SU-DHL-6 (cell line): ENCODE results near the gene RAD51B.

ENCODE experiments used
- H2AFZ ChIP-seq: fragments of 200-600 bp; sonication (generic); 2 replicates; pipeline ENCODE4 v1.6.1; 2014; ENCODE audit warnings: low read depth, mild to moderate bottlenecking, moderate library complexity, mixed read lengths, antibody characterized with exemption, low read length; ENCODE audit not compliant: severe bottlenecking
- H3F3A ChIP-seq: fragments of 200-600 bp; shearing (Covaris generic); 2 replicates; pipeline ENCODE4 v1.6.0; 2016; ENCODE audit warnings: antibody characterized with exemption, mild to moderate bottlenecking; ENCODE audit not compliant: insufficient read depth
- H3K27ac ChIP-seq: fragments of 200-600 bp; sonication (generic); 2 replicates; pipeline ENCODE4 v1.5.1; 2016; ENCODE audit warnings: low read depth, mild to moderate bottlenecking, low read length, moderate library complexity, mixed read lengths
- H3K27me3 ChIP-seq: fragments of 200-600 bp; sonication (generic), shearing (Covaris generic); 2 replicates; pipeline ENCODE4 v1.6.0; 2014; ENCODE audit warnings: mild to moderate bottlenecking, low read length
- H3K36me3 ChIP-seq: fragments of 200-600 bp; sonication (generic); 2 replicates; pipeline ENCODE4 v1.6.1; 2014; ENCODE audit warnings: mild to moderate bottlenecking, low read length, mixed read lengths
- H3K4me2 ChIP-seq: fragments of 300-600, 200-600 bp; shearing (Covaris generic), sonication (generic); 2 replicates; pipeline ENCODE4 v1.6.0; 2014; ENCODE audit warnings: low read length, low read depth, mild to moderate bottlenecking; ENCODE audit not compliant: poor library complexity, severe bottlenecking
- H3K4me3 ChIP-seq: fragments of 200-600 bp; sonication (generic); 2 replicates; pipeline ENCODE4 v1.5.1; 2014; ENCODE audit warnings: antibody characterized with exemption, low read length, mild to moderate bottlenecking, mixed read lengths; ENCODE audit not compliant: insufficient read depth, poor library complexity, severe bottlenecking
- H3K79me2 ChIP-seq: fragments of 200-600 bp; sonication (generic); 2 replicates; pipeline ENCODE4 v1.6.1; 2014; ENCODE audit warnings: mild to moderate bottlenecking, low read length, moderate library complexity; ENCODE audit not compliant: insufficient read depth
- H3K9ac ChIP-seq: fragments of 200-600 bp; sonication (generic); 2 replicates; pipeline ENCODE4 v1.7.0; 2014; ENCODE audit warnings: mild to moderate bottlenecking, low read length
- H3K9me2 ChIP-seq: fragments of 200-600 bp; sonication (generic); replicated peaks from 2 replicates; pipeline ENCODE4 v1.6.1; 2014; ENCODE audit warnings: low read length; ENCODE audit not compliant: insufficient read depth
- H3K9me3 ChIP-seq: fragments of 200-600 bp; sonication (generic); 2 replicates; pipeline ENCODE4 v1.6.1; 2014; ENCODE audit warnings: low read length, mixed read lengths; ENCODE audit not compliant: insufficient read depth
- H4K20me1 ChIP-seq: fragments of 200-600 bp; sonication (generic); 2 replicates; pipeline ENCODE4 v1.6.1; 2014; ENCODE audit warnings: low read depth, mild to moderate bottlenecking, antibody characterized with exemption, low read length, moderate library complexity, mixed read lengths
- EZH2phosphoT487 ChIP-seq: fragments of 200-600 bp; sonication (generic), shearing (Covaris generic); conservative IDR thresholded peaks from 2 replicates; pipeline ENCODE4 v1.6.1; 2018; ENCODE audit warnings: mild to moderate bottlenecking, antibody characterized with exemption, low read length, moderate library complexity, mixed read lengths
- TF ChIP-seq, protein P1 (sequence below): fragments of 200-600 bp; sonication (generic); IDR thresholded peaks from one replicate; pipeline ENCODE4 v1.5.1; 2017; ENCODE audit warnings: antibody characterized with exemption, mild to moderate bottlenecking, low read length, moderate library complexity; ENCODE audit not compliant: insufficient read depth, poor library complexity, severe bottlenecking

RAD51B gene

DNA sequence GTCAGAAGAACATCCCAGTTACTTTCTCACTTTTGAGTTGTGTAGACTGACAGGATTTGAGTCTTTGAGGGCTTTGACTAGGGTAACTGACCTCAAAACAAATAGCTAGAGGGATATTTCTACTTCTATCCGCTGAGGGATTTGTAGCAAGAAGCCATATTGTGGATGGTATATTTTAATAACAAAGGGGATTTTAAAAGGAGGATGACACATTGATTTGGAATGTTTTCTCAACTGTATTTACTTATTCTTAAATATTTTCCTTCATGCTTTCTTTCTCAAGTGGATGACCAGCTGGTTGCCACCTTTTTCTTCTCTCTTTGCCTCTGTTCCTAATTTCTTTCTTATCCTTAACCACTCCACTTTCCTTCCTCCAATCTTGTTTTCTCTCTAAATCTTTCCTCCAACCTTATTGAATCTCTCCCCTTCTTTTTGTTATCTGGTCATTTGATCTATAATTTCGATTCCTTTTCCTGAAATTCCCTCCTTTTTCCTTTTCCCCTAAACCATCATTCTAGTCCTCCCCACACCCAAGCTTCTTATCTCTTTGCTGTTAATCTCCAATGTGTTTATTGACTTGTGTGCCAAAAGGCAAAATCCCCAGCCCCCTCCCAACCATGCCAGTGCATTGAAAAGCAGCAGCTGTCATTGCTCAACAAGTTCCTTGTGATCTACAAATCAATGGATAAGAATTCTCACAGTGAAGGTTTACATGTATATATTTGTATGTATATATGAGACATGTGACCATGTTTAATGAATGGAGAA, 411.6 kb downstream of the RAD51B start:
- Histone ChIP-seq H3K4me2 (no peak overlapping the region), H3K27me3 (no peaks in the 10 kb centered on the region), H3K79me2 (no peaks in the 10 kb centered on the region), H4K20me1 (no peaks in the 10 kb centered on the region), H3K36me3 (no peaks in the 10 kb centered on the region), H3F3A (no peaks in the 10 kb centered on the region), H3K27ac (no peak overlapping the region), H3K9ac (no peak overlapping the region), H3K4me3 (no peak overlapping the region), H2AFZ (no peak overlapping the region), H3K9me3 (no peaks in the 10 kb centered on the region), H3K9me2 (no peaks in the 10 kb centered on the region)
- no peak for TF ChIP-seq EZH2phosphoT487
- TF ChIP-seq, protein P1, sequence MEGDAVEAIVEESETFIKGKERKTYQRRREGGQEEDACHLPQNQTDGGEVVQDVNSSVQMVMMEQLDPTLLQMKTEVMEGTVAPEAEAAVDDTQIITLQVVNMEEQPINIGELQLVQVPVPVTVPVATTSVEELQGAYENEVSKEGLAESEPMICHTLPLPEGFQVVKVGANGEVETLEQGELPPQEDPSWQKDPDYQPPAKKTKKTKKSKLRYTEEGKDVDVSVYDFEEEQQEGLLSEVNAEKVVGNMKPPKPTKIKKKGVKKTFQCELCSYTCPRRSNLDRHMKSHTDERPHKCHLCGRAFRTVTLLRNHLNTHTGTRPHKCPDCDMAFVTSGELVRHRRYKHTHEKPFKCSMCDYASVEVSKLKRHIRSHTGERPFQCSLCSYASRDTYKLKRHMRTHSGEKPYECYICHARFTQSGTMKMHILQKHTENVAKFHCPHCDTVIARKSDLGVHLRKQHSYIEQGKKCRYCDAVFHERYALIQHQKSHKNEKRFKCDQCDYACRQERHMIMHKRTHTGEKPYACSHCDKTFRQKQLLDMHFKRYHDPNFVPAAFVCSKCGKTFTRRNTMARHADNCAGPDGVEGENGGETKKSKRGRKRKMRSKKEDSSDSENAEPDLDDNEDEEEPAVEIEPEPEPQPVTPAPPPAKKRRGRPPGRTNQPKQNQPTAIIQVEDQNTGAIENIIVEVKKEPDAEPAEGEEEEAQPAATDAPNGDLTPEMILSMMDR: no peak

DNA sequence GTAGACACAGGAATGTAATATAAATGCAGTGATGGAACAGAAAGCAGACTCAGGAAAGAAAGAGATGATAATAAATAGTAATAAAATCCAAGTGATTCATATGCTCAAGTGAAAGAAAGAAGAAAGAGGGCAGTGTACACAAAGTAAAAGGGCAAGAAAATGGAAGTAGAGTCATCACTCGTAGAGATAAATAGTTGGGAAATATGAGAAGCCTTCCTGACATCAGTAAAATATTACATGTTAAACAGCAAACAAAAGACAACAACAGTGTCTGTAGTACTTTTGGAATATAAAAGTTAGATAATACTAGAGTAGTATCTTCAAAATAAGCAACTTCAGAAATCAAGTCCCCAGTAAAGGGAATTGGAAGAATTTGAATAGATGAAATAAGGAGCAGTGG, 412.3 kb downstream of the RAD51B start:
- Histone ChIP-seq H3K9me2 (no peaks in the 10 kb centered on the region), H2AFZ (no peak overlapping the region), H3K4me3 (no peak overlapping the region), H4K20me1 (no peaks in the 10 kb centered on the region), H3K9ac (no peak overlapping the region), H3K4me2 (no peak overlapping the region), H3K36me3 (no peaks in the 10 kb centered on the region), H3K9me3 (no peaks in the 10 kb centered on the region), H3F3A (no peaks in the 10 kb centered on the region), H3K27me3 (no peaks in the 10 kb centered on the region), H3K79me2 (no peaks in the 10 kb centered on the region), H3K27ac (no peak overlapping the region)
- TF ChIP-seq, protein P1: no peak
- no peak for TF ChIP-seq EZH2phosphoT487

DNA sequence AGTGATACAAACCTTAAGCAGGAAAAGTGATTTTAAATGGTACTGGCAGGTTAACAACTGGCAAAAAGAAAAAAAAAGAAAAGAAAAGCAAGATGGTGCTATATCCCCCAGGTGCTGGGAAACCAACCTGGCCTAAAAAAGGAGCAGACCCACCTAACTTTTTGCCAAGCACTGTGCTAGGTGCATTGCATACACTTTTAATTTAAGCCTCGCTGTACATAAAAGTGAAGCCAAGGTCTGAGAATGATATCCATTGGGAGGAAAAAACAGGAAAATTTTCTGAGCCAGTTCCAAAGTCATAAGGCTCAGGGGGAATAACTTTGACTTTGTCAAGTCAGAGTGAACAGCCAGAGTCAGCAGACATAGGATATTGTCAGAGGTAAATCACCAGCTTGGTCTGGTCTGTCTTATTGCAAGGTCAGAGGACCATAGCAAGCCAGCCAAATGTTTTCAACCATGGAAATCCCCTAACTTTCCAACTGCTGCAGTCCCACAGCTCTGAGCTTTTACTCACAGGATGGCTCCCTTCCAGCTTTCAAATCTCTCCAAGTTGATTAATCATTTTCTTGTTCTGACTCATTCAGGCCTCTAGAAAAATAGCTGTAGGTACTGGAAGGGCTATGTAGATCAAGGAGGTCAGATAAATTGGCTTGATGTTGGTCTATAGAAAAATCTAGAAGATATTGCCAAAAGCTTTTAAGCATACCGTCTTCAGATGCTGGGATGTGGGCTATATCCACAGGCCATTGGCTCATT, 412.9 kb downstream of the RAD51B start:
- no peak overlapping the region for H3K4me3 ChIP-seq
- TF ChIP-seq, protein P1: no peak
- no peak for TF ChIP-seq EZH2phosphoT487
- no peaks in the 10 kb centered on the region for H3K9me3 ChIP-seq
- no peaks in the 10 kb centered on the region for H3K36me3 ChIP-seq
- H3K9ac ChIP-seq: no peak overlapping the region
- no peaks in the 10 kb centered on the region for H3F3A ChIP-seq
- H3K4me2 ChIP-seq: no peak overlapping the region
- no peaks in the 10 kb centered on the region for H3K9me2 ChIP-seq
- no peaks in the 10 kb centered on the region for H3K27me3 ChIP-seq
- no peaks in the 10 kb centered on the region for H3K79me2 ChIP-seq
- H4K20me1 ChIP-seq: no peaks in the 10 kb centered on the region
- no peak overlapping the region for H2AFZ ChIP-seq
- H3K27ac ChIP-seq: no peak overlapping the region
